HepG2 (cell line): ENCODE results near the gene VARS1. TPM values are rescaled to one million over a fixed set of nuclear protein-coding genes. Genes with fewer than 3 reads are reported as not detected.

Experiments
- ETV5 ChIP-seq: IDR thresholded peaks from 2 replicates; pipeline ENCODE4 v1.6.1; 2018; ENCODE audit warnings: missing biosample characterization, missing genetic modification reagents, inconsistent platforms, borderline replicate concordance
- SP4 ChIP-seq: sonication (generic); formaldehyde crosslinking; IDR thresholded peaks from 2 replicates; pipeline ENCODE4 v1.8.1; 2023; ENCODE audit warnings: mild to moderate bottlenecking, missing genetic modification reagents
- TBX3 ChIP-seq: fragments of 450-650 bp; IDR thresholded peaks from 2 replicates; pipeline ENCODE4 v1.6.1; 2017; ENCODE audit warnings: antibody characterized with exemption, mild to moderate bottlenecking, inconsistent platforms, borderline replicate concordance
- polyA plus RNA-seq, 8 experiments: library from polyadenylated mRNA; depleted of rRNA in 3 of 8; stranded (reverse) in 7 of 8; unstranded in 1 of 8; fragments of >200 nt; fragmentation: Illumina TruSeq in 4 of 8; extraction: Trizol in 4 of 8; gene quantifications; 2 replicates each; pipeline versions ENCODE4 v1.2.1 to v1.2.3, GENCODE V29; 2011 to 2016; ENCODE audit warnings: low read depth in 4 of 8, missing spikeins in 1 of 8, mixed read lengths in 1 of 8; ENCODE audit not compliant: insufficient read depth in 1 of 8
- total RNA-seq, 5 experiments: library from RNA; depleted of rRNA; stranded (reverse); fragments of >200 nt; fragmentation: Illumina TruSeq; extraction: Trizol; gene quantifications; 2 replicates each; pipeline ENCODE4 v1.2.3, GENCODE V29; 2016; ENCODE audit warnings: low read depth in 1 of 5
- TF ChIP-seq, protein P1 (sequence below): sonication (generic); formaldehyde crosslinking; IDR thresholded peaks from 2 replicates; pipeline ENCODE4 v1.5.0; 2020; ENCODE audit warnings: mild to moderate bottlenecking, missing genetic modification reagents, borderline replicate concordance
- TF ChIP-seq, protein P2 (sequence below): sonication (generic); formaldehyde crosslinking; IDR thresholded peaks from 2 replicates; pipeline ENCODE4 v1.4.0; 2020; ENCODE audit warnings: missing genetic modification reagents
- TF ChIP-seq, protein P3 (sequence below): sonication (generic); formaldehyde crosslinking; IDR thresholded peaks from 2 replicates; pipeline ENCODE4 v1.4.0; 2020; ENCODE audit warnings: missing genetic modification reagents, mild to moderate bottlenecking, borderline replicate concordance
- TF ChIP-seq, protein P4 (sequence below): sonication (generic); formaldehyde crosslinking; IDR thresholded peaks from 2 replicates; pipeline ENCODE4 v1.8.1; 2022; ENCODE audit warnings: low read depth, mild to moderate bottlenecking, missing genetic modification reagents
- TF ChIP-seq, protein P5 (sequence below): sonication (generic); formaldehyde crosslinking; IDR thresholded peaks from 2 replicates; pipeline ENCODE4 v1.5.0; 2020; ENCODE audit warnings: mild to moderate bottlenecking, missing genetic modification reagents

Gene VARS1
- total and polyA plus RNA-seq, 2 of the 13 experiments (the other 11 are each of a cell fraction or from before 2014, with no cell fraction given) = 14.7 to 56.1 TPM

GRCh38 chr6:31775633-31776484, 19.7 kb downstream of the VARS1 start (continued):
- TF ChIP-seq, protein P1, sequence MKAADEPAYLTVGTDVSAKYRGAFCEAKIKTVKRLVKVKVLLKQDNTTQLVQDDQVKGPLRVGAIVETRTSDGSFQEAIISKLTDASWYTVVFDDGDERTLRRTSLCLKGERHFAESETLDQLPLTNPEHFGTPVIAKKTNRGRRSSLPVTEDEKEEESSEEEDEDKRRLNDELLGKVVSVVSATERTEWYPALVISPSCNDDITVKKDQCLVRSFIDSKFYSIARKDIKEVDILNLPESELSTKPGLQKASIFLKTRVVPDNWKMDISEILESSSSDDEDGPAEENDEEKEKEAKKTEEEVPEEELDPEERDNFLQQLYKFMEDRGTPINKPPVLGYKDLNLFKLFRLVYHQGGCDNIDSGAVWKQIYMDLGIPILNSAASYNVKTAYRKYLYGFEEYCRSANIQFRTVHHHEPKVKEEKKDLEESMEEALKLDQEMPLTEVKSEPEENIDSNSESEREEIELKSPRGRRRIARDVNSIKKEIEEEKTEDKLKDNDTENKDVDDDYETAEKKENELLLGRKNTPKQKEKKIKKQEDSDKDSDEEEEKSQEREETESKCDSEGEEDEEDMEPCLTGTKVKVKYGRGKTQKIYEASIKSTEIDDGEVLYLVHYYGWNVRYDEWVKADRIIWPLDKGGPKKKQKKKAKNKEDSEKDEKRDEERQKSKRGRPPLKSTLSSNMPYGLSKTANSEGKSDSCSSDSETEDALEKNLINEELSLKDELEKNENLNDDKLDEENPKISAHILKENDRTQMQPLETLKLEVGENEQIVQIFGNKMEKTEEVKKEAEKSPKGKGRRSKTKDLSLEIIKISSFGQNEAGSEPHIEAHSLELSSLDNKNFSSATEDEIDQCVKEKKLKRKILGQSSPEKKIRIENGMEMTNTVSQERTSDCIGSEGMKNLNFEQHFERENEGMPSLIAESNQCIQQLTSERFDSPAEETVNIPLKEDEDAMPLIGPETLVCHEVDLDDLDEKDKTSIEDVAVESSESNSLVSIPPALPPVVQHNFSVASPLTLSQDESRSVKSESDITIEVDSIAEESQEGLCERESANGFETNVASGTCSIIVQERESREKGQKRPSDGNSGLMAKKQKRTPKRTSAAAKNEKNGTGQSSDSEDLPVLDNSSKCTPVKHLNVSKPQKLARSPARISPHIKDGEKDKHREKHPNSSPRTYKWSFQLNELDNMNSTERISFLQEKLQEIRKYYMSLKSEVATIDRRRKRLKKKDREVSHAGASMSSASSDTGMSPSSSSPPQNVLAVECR = peak; percentile 64; the same call in 1 of the 2 replicates
- TF ChIP-seq, protein P2, sequence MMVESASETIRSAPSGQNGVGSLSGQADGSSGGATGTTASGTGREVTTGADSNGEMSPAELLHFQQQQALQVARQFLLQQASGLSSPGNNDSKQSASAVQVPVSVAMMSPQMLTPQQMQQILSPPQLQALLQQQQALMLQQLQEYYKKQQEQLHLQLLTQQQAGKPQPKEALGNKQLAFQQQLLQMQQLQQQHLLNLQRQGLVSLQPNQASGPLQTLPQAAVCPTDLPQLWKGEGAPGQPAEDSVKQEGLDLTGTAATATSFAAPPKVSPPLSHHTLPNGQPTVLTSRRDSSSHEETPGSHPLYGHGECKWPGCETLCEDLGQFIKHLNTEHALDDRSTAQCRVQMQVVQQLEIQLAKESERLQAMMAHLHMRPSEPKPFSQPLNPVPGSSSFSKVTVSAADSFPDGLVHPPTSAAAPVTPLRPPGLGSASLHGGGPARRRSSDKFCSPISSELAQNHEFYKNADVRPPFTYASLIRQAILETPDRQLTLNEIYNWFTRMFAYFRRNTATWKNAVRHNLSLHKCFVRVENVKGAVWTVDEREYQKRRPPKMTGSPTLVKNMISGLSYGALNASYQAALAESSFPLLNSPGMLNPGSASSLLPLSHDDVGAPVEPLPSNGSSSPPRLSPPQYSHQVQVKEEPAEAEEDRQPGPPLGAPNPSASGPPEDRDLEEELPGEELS (CRISPR knock-in tag) = no peak
- TF ChIP-seq, protein P3, sequence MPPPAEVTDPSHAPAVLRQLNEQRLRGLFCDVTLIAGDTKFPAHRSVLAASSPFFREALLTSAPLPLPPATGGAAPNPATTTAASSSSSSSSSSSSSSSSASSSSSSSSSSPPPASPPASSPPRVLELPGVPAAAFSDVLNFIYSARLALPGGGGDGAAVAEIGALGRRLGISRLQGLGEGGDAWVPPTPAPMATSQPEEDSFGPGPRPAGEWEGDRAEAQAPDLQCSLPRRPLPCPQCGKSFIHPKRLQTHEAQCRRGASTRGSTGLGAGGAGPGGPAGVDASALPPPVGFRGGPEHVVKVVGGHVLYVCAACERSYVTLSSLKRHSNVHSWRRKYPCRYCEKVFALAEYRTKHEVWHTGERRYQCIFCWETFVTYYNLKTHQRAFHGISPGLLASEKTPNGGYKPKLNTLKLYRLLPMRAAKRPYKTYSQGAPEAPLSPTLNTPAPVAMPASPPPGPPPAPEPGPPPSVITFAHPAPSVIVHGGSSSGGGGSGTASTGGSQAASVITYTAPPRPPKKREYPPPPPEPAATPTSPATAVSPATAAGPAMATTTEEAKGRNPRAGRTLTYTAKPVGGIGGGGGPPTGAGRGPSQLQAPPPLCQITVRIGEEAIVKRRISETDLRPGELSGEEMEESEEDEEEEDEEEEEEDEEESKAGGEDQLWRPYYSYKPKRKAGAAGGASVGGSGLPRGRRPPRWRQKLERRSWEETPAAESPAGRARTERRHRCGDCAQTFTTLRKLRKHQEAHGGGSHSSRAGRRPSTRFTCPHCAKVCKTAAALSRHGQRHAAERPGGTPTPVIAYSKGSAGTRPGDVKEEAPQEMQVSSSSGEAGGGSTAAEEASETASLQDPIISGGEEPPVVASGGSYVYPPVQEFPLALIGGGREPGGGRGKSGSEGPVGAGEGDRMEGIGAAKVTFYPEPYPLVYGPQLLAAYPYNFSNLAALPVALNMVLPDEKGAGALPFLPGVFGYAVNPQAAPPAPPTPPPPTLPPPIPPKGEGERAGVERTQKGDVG = no peak
- TF ChIP-seq, protein P4, sequence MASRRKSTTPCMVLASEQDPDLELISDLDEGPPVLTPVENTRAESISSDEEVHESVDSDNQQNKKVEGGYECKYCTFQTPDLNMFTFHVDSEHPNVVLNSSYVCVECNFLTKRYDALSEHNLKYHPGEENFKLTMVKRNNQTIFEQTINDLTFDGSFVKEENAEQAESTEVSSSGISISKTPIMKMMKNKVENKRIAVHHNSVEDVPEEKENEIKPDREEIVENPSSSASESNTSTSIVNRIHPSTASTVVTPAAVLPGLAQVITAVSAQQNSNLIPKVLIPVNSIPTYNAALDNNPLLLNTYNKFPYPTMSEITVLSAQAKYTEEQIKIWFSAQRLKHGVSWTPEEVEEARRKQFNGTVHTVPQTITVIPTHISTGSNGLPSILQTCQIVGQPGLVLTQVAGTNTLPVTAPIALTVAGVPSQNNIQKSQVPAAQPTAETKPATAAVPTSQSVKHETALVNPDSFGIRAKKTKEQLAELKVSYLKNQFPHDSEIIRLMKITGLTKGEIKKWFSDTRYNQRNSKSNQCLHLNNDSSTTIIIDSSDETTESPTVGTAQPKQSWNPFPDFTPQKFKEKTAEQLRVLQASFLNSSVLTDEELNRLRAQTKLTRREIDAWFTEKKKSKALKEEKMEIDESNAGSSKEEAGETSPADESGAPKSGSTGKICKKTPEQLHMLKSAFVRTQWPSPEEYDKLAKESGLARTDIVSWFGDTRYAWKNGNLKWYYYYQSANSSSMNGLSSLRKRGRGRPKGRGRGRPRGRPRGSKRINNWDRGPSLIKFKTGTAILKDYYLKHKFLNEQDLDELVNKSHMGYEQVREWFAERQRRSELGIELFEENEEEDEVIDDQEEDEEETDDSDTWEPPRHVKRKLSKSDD (CRISPR knock-in tag) = no peak
- no peak for TF ChIP-seq SP4 (CRISPR knock-in tag)
- TF ChIP-seq TBX3 = no peak
- peak; percentile 20; the same call in 1 of the 2 replicates for TF ChIP-seq ETV5 (CRISPR knock-in tag)
- TF ChIP-seq, protein P5, sequence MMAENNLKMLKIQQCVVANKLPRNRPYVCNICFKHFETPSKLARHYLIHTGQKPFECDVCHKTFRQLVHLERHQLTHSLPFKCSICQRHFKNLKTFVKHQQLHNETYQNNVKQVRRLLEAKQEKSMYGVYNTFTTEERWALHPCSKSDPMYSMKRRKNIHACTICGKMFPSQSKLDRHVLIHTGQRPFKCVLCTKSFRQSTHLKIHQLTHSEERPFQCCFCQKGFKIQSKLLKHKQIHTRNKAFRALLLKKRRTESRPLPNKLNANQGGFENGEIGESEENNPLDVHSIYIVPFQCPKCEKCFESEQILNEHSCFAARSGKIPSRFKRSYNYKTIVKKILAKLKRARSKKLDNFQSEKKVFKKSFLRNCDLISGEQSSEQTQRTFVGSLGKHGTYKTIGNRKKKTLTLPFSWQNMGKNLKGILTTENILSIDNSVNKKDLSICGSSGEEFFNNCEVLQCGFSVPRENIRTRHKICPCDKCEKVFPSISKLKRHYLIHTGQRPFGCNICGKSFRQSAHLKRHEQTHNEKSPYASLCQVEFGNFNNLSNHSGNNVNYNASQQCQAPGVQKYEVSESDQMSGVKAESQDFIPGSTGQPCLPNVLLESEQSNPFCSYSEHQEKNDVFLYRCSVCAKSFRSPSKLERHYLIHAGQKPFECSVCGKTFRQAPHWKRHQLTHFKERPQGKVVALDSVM = no peak
